ENCODE measurements around the gene SPINK4. TPM values are rescaled to one million over a fixed set of nuclear protein-coding genes. Genes with fewer than 3 reads are reported as not detected.

The SPINK4 gene
- total and polyA plus RNA-seq, 5 donors from 2014 or later, result not detected

- ATAC-seq (ENCODE audit: low read depth in 2 of 2), result peak; percentile 85 to 90
- Histone ChIP-seq H3K27ac (ENCODE audit: insufficient read depth, low read length, poor library complexity, severe bottlenecking) (peak within 1 kb of the TSS; percentile 100), H3K4me1 (ENCODE audit: control insufficient read depth, insufficient read depth, low read length, poor library complexity, severe bottlenecking) (peaks cover 45% of the 10 kb centered on the region), H3K4me3 (ENCODE audit: low read depth, low read length) (peak within 1 kb of the TSS; percentile 94), H3K36me3 (ENCODE audit: control insufficient read depth, insufficient read depth, low read length) (peaks cover 14% of the 10 kb centered on the region), H3K27me3 (ENCODE audit: control insufficient read depth, insufficient read depth, low read length) (no peaks in the 10 kb centered on the region), H3K9me3 (ENCODE audit: control insufficient read depth in 2 of 2, low read length in 2 of 2) (no peaks in the 10 kb centered on the region)
- peaks cover 8% of the 10 kb centered on the region for H3K27me3 Mint-ChIP-seq
- H3K4me1 Mint-ChIP-seq, result peaks cover 27 to 63% (median 49%) of the 10 kb centered on the region in 4 donors
- peaks cover 25% of the 10 kb centered on the region for H3K36me3 Mint-ChIP-seq
- peaks cover 0 to 1% (median 0%) of the 10 kb centered on the region in 7 donors for H3K9me3 Mint-ChIP-seq
- H3K4me3 Mint-ChIP-seq, result peak within 1 kb of the TSS; percentile 88 to 99 (median 92)
- DNase-seq, result peak; percentile 98 to 99 (median 99)
- peak within 1 kb of the TSS; percentile 99 to 100 (median 100) for H3K27ac Mint-ChIP-seq
Measured at GRCh38 chr9:33290247-33291030, 50.5 kb downstream of the SPINK4 start, which contains the start of gene NFX1. Gene NFX1, plus strand, starts transcription at chr9:33290516. Its CDS starts 57 bp downstream, at chr9:33290573.

DNA sequence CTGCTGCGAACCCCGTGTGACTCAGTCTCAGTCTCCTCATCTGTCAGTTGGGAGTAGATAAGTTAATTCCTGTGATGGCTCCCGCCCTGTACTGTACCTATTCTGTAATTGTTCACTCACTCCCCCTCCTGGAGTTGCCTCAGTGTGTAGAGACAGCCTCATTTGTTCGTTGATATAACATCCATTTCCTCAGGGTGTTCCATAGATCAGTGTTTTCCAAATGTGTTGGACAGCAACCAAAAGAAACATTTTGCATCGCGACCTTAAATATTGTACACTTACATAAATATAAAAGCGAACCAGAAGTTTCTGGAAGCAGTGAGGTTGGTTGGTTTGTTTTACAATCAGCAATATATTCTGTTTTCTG is 51.0 kb downstream of the SPINK4 start:
- ATAC-seq (ENCODE audit: low read depth in 2 of 2) (peak in 1 of 2 donors; percentile 8), DNase-seq (no peak)
- Mint-ChIP-seq H3K9me3 (peaks cover 0 to 1% (median 0%) of the 10 kb centered on the region in 7 donors), H3K27me3 (peaks cover 8% of the 10 kb centered on the region), H3K36me3 (peaks cover 29% of the 10 kb centered on the region), H3K27ac (peak overlapping the region; percentile 99 to 100 (median 100)), H3K4me1 (peaks cover 27 to 69% (median 54%) of the 10 kb centered on the region in 4 donors), H3K4me3 (peak overlapping the region; percentile 88 to 99 (median 92))
- peak overlapping the region; percentile 94 for H3K4me3 ChIP-seq (ENCODE audit: low read depth, low read length)
- peak overlapping the region; percentile 100 for H3K27ac ChIP-seq (ENCODE audit: insufficient read depth, low read length, poor library complexity, severe bottlenecking)
- peaks cover 45% of the 10 kb centered on the region for H3K4me1 ChIP-seq (ENCODE audit: control insufficient read depth, insufficient read depth, low read length, poor library complexity, severe bottlenecking)
- no peaks in the 10 kb centered on the region for H3K9me3 ChIP-seq (ENCODE audit: control insufficient read depth in 2 of 2, low read length in 2 of 2)
- no peaks in the 10 kb centered on the region for H3K27me3 ChIP-seq (ENCODE audit: control insufficient read depth, insufficient read depth, low read length)
- peaks cover 18% of the 10 kb centered on the region for H3K36me3 ChIP-seq (ENCODE audit: control insufficient read depth, insufficient read depth, low read length)

GRCh38 chr9:33291901-33292300 is 51.9 kb downstream of the SPINK4 start:
- DNase-seq (no peak), ATAC-seq (ENCODE audit: low read depth in 2 of 2) (no peak)
- H3K4me3 ChIP-seq (ENCODE audit: low read depth, low read length), result peak overlapping the region; percentile 47
- no peaks in the 10 kb centered on the region for H3K27me3 ChIP-seq (ENCODE audit: control insufficient read depth, insufficient read depth, low read length)
- peak overlapping the region; percentile 88 to 99 (median 92) for H3K4me3 Mint-ChIP-seq
- peaks cover 29 to 75% (median 59%) of the 10 kb centered on the region in 4 donors for H3K4me1 Mint-ChIP-seq
- H3K4me1 ChIP-seq (ENCODE audit: control insufficient read depth, insufficient read depth, low read length, poor library complexity, severe bottlenecking), result peaks cover 51% of the 10 kb centered on the region
- H3K36me3 Mint-ChIP-seq, result peaks cover 36% of the 10 kb centered on the region
- no peaks in the 10 kb centered on the region for H3K9me3 ChIP-seq (ENCODE audit: control insufficient read depth in 2 of 2, low read length in 2 of 2)
- H3K27ac Mint-ChIP-seq, result peak overlapping the region; percentile 81 to 100 (median 99)
- no peak overlapping the region for H3K27ac ChIP-seq (ENCODE audit: insufficient read depth, low read length, poor library complexity, severe bottlenecking)
- H3K27me3 Mint-ChIP-seq, result peaks cover 8% of the 10 kb centered on the region
- peaks cover 0 to 1% (median 0%) of the 10 kb centered on the region in 7 donors for H3K9me3 Mint-ChIP-seq
- H3K36me3 ChIP-seq (ENCODE audit: control insufficient read depth, insufficient read depth, low read length), result peaks cover 26% of the 10 kb centered on the region

DNA sequence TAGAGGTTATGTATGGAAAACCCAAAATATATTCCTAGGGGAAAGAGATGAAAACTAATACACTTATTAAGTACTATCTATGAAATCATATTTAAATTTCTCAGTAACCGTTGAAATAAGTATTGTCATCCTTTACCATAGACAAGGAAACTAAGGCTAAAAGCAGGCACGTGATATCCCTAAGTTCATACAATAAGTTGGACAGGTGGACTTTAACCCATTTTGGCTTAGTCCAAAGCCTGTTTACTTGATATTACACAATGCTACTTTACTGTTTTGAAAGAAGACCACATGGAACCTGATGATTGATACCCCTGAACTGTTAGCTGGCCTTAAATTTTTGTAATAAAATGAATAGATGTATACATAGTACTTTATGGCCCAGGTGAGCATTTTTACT is 53.8 kb downstream of the SPINK4 start:
- DNase-seq (no peak), ATAC-seq (ENCODE audit: low read depth in 2 of 2) (no peak)
- peak overlapping the region in 1 of 3 donors; percentile 100 for H3K27ac Mint-ChIP-seq
- Histone ChIP-seq H3K27ac (ENCODE audit: insufficient read depth, low read length, poor library complexity, severe bottlenecking) (no peak overlapping the region), H3K9me3 (ENCODE audit: control insufficient read depth in 2 of 2, low read length in 2 of 2) (no peaks in the 10 kb centered on the region), H3K36me3 (ENCODE audit: control insufficient read depth, insufficient read depth, low read length) (peaks cover 44% of the 10 kb centered on the region), H3K4me1 (ENCODE audit: control insufficient read depth, insufficient read depth, low read length, poor library complexity, severe bottlenecking) (peaks cover 60% of the 10 kb centered on the region), H3K4me3 (ENCODE audit: low read depth, low read length) (no peak overlapping the region), H3K27me3 (ENCODE audit: control insufficient read depth, insufficient read depth, low read length) (no peaks in the 10 kb centered on the region)
- peaks cover 55% of the 10 kb centered on the region for H3K36me3 Mint-ChIP-seq
- peaks cover 0 to 1% (median 0%) of the 10 kb centered on the region in 7 donors for H3K9me3 Mint-ChIP-seq
- H3K4me1 Mint-ChIP-seq, result peaks cover 41 to 87% (median 73%) of the 10 kb centered on the region in 4 donors
- H3K27me3 Mint-ChIP-seq, result peaks cover 8% of the 10 kb centered on the region
- H3K4me3 Mint-ChIP-seq, result peak overlapping the region in 3 of 4 donors; percentile 0 to 88 (median 14)

DNA sequence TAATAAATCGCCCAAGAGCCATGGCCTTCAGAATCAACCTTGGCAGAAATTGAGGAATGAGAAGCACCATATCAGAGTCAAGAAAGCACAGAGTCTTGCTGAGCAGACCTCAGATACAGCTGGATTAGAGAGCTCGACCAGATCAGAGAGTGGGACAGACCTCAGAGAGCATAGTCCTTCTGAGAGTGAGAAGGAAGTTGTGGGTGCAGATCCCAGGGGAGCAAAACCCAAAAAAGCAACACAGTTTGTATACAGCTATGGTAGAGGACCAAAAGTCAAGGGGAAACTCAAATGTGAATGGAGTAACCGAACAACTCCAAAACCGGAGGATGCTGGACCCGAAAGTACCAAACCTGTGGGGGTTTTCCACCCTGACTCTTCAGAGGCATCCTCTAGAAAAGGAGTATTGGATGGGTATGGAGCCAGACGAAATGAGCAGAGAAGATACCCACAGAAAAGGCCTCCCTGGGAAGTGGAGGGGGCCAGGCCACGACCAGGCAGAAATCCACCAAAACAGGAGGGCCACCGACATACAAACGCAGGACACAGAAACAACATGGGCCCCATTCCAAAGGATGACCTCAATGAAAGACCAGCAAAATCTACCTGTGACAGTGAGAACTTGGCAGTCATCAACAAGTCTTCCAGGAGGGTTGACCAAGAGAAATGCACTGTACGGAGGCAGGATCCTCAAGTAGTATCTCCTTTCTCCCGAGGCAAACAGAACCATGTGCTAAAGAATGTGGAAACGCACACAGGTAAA is 54.9 kb downstream of the SPINK4 start:
- no peak for DNase-seq
- Histone ChIP-seq H3K27me3 (ENCODE audit: control insufficient read depth, insufficient read depth, low read length) (no peaks in the 10 kb centered on the region), H3K4me1 (ENCODE audit: control insufficient read depth, insufficient read depth, low read length, poor library complexity, severe bottlenecking) (peaks cover 52% of the 10 kb centered on the region), H3K36me3 (ENCODE audit: control insufficient read depth, insufficient read depth, low read length) (peaks cover 54% of the 10 kb centered on the region), H3K9me3 (ENCODE audit: control insufficient read depth in 2 of 2, low read length in 2 of 2) (no peaks in the 10 kb centered on the region), H3K4me3 (ENCODE audit: low read depth, low read length) (no peak overlapping the region), H3K27ac (ENCODE audit: insufficient read depth, low read length, poor library complexity, severe bottlenecking) (no peak overlapping the region)
- Mint-ChIP-seq H3K27ac (peak overlapping the region; percentile 2 to 65 (median 62)), H3K4me1 (peaks cover 45 to 97% (median 81%) of the 10 kb centered on the region in 4 donors), H3K36me3 (peaks cover 65% of the 10 kb centered on the region), H3K9me3 (peaks cover 0 to 1% (median 0%) of the 10 kb centered on the region in 7 donors), H3K27me3 (peaks cover 7% of the 10 kb centered on the region), H3K4me3 (peak overlapping the region in 2 of 4 donors; percentile 15 to 71)
- no peak for ATAC-seq (ENCODE audit: low read depth in 2 of 2)

DNA sequence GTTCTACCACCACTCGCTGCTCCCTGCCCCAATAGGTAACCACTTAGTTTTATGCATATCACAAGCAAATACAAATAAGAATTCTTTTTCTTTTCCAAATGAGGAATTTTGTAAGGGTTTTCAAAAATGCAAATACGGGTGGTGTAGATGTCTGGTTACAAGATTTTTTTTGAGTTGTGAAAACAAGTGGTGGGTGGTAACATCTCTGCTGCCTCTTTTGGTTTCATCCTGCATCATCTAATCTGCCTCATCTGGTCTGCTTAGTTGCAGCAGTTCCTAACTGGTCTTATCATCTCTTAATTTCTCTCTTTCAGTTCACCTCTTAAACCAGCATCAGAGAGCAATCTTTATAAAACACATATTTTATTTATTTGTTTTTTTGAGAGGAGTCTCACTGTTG is 55.6 kb downstream of the SPINK4 start:
- Histone ChIP-seq H3K4me3 (ENCODE audit: low read depth, low read length) (peak overlapping the region; percentile 8), H3K4me1 (ENCODE audit: control insufficient read depth, insufficient read depth, low read length, poor library complexity, severe bottlenecking) (peaks cover 49% of the 10 kb centered on the region), H3K27ac (ENCODE audit: insufficient read depth, low read length, poor library complexity, severe bottlenecking) (no peak overlapping the region), H3K27me3 (ENCODE audit: control insufficient read depth, insufficient read depth, low read length) (no peaks in the 10 kb centered on the region), H3K9me3 (ENCODE audit: control insufficient read depth in 2 of 2, low read length in 2 of 2) (no peaks in the 10 kb centered on the region), H3K36me3 (ENCODE audit: control insufficient read depth, insufficient read depth, low read length) (peaks cover 59% of the 10 kb centered on the region)
- Mint-ChIP-seq H3K4me3 (peak overlapping the region in 3 of 4 donors; percentile 49 to 74 (median 57)), H3K9me3 (peaks cover 0 to 1% (median 0%) of the 10 kb centered on the region in 7 donors), H3K27ac (peak overlapping the region in 1 of 3 donors; percentile 67), H3K4me1 (peaks cover 50 to 97% (median 83%) of the 10 kb centered on the region in 4 donors), H3K36me3 (peaks cover 70% of the 10 kb centered on the region), H3K27me3 (no peaks in the 10 kb centered on the region)
- DNase-seq (peak in 1 of 3 donors; percentile 52), ATAC-seq (ENCODE audit: low read depth in 2 of 2) (no peak)

- Histone ChIP-seq H3K4me3 (ENCODE audit: low read depth, low read length) (peak overlapping the region; percentile 57), H3K36me3 (ENCODE audit: control insufficient read depth, insufficient read depth, low read length) (peaks cover 77% of the 10 kb centered on the region), H3K27ac (ENCODE audit: insufficient read depth, low read length, poor library complexity, severe bottlenecking) (no peak overlapping the region), H3K4me1 (ENCODE audit: control insufficient read depth, insufficient read depth, low read length, poor library complexity, severe bottlenecking) (peaks cover 31% of the 10 kb centered on the region), H3K27me3 (ENCODE audit: control insufficient read depth, insufficient read depth, low read length) (no peaks in the 10 kb centered on the region), H3K9me3 (ENCODE audit: control insufficient read depth in 2 of 2, low read length in 2 of 2) (no peaks in the 10 kb centered on the region)
- Mint-ChIP-seq H3K36me3 (peaks cover 72% of the 10 kb centered on the region), H3K27me3 (no peaks in the 10 kb centered on the region), H3K4me3 (peak overlapping the region in 3 of 4 donors; percentile 58 to 72 (median 63)), H3K4me1 (peaks cover 42 to 85% (median 73%) of the 10 kb centered on the region in 4 donors), H3K27ac (peak overlapping the region in 2 of 3 donors; percentile 79 to 85), H3K9me3 (peaks cover 0 to 1% (median 0%) of the 10 kb centered on the region in 7 donors)
- ATAC-seq (ENCODE audit: low read depth in 2 of 2), result peak; percentile 58 to 61
- DNase-seq, result peak in 1 of 3 donors; percentile 25
Measured at GRCh38 chr9:33297432-33297831, 57.5 kb downstream of the SPINK4 start.

Measured in CD4-positive, CD25-positive, alpha-beta regulatory T cell (primary cell).